NK-92 (cell line): ENCODE measurements around the gene LIN37.

ENCODE experiments used
- DNase-seq: peaks from one replicate; lab custom pipeline; 2025; ENCODE audit not compliant: unreplicated experiment; lab: John Stamatoyannopoulos, UW

LIN37 gene

GRCh38 chr19:35734273-35734672, 14.1 kb upstream of the LIN37 start:
- DNase-seq, result no peak

GRCh38 chr19:35734889-35735288, 13.5 kb upstream of the LIN37 start:
- no peak for DNase-seq

GRCh38 chr19:35736913-35737886, 11.2 kb upstream of the LIN37 start:
- DNase-seq, result no peak

DNA sequence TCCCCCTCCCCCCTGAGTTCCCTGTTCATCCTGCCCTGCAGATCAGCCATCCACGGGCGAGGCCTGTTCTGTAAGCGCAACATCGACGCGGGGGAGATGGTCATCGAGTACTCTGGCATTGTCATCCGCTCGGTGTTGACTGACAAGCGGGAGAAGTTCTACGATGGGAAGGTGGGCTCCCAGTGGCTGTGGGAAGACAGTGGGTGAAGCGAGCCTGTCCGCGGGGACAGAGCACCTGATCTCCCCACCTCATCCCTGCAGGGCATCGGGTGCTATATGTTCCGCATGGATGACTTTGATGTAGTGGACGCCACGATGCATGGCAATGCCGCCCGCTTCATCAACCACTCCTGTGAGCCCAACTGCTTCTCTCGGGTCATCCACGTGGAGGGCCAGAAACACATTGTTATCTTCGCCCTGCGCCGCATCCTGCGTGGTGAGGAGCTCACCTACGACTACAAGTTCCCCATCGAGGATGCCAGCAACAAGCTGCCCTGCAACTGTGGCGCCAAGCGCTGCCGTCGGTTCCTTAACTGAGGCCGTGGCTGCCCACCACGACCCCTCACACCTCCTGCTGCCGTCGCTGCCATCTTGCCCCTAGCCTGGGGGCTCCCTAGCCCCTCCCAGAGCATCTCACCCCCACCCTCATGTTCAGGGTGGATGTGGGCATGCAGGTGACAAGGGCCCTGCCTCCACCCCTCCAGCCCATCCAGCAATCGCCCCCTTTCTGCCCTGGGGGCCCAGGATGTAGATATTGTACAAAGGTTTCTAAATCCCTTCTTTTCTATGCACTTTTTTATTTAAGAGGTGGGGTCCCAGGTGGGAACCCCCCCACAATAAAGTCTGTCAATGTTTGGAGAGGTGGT, 10.1 kb upstream of the LIN37 start:
- DNase-seq, result no peak

DNA sequence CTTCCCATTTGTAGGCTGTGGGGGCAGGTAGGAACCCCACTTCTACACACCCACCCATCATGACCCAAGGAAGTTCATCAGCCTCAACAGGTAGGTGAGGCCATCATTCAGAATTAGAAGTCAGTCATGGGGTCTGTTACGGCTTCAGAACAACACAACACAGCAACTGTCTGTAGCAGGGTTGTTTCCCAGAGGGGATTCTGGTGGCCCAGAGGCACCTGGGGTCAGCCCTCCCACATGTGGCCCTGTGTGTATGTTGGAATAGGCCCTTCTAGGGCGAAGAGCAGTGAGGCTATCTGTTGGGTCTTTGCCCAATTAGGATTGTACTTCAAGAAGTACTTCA, 9.5 kb upstream of the LIN37 start:
- no peak for DNase-seq

DNA sequence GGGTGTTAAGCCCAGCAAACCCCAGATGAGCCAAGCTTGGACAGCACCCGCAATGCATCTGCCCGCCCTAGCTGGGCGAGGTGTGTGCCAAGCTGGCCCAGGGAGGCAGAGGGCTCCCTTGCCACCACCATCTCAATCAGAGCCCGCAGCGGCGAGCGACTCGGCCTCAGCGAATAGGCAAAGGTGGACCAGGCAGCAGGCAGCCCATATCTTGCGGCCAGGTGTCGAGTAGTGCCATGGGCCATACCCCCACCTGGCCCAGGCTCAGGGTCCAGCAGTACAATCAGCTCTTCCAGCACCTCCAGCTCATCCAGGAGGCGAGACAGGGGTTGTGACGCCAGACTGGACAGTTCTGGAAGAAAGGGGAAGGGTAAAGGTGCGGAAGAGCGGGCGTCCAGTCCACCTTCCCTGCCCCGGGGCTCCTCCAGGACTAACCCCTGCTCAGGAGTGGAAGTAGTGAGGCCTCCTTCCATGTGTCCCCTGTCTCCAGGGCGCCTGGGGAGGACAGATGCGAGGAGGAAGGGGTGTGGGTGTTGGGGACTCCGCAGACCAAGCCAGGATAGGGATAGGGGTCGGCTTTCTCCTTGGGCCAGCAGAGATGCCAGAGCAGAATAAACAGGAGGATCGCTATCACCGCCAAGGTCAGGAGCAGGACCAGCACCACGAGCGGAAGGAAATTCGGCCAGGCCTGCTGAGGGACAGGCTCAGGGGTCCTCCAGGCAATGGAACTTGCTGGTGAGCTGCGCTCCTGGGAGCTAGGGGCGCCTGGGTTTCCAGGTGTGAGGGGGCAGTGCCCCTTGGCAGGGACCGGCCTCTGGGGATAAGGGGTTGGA, 8.9 kb upstream of the LIN37 start:
- no peak for DNase-seq

GRCh38 chr19:35740108-35740422, 8.3 kb upstream of the LIN37 start:
- no peak for DNase-seq

DNA sequence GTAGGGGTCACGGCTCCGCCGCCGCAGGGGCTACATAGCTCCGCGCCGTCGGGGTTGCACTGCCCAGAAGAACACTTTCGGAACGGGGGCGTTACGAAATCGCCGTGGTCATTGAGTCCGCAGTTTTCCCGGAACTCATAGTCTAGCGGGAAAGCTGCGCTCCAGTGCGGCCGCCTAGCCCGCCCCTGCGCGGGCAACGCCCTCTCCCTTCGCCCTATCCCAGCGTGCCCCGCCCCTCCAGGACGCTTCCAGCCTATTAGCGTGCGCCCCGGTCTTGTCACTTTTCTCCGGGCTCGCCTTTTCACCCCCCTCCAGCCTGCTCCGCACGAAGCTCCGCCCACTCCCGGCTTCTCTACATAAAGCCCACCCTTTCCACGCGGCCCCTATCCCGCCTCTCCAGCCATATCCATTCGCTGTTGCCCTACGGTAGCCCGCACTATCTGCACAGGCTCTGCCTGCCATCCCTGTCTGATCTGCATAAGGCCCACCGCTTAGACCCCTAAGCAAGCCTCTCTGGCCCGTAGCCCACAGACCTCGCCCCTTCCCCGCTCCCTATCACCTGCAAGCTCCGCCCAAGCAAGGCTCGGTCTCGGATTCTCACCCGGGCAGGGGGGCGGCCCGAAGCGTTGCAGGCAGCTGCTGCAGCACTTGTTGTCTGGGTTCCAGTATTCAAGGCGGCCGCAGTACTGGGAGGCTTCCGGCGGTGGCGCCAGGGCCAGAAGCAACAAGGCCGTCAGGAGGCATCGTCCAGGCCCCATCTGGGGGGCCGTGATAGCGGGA, 7.8 kb upstream of the LIN37 start:
- peak; percentile 88 for DNase-seq

GRCh38 chr19:35741203-35741515, 7.2 kb upstream of the LIN37 start:
- DNase-seq, result no peak

DNA sequence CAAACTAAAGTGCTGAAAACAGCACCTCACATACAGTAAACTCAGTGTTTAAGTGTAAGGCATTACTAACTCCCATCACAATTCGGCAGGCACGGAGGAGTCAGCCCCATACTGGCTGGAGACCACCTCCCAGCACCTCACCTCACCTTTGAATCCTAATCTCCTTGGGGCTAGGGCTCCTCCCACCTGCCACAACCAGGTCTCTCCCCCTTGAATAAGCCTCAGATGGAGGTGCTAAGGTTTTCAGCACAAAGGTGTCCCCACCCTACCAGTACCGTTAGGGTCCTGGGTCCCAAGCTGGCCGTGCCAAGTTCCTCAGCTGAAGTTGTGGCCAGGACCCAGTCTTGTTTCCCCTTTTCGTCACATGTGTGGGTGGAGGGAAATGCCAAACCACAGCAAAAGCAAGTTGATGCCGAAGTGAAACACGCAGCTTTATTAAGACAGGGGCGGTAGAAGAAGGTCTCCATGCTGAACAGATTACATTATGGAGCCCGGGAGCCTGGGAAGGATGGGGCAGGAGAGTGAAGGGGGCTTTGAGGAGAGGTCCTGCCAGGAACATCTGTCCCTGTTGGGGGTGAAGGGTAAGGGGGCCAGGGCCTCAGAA, 6.2 kb upstream of the LIN37 start, which contains the start of gene IGFLR1:
IGFLR1 (minus strand) TSS at position 332 of the 604 bp plus-strand sequence. CDS start 1,272 bp downstream, outside the sequence.
- DNase-seq, result no peak

GRCh38 chr19:35743640-35744429, 4.5 kb upstream of the LIN37 start:
- DNase-seq, result no peak

- DNase-seq, result peak; percentile 57
These were observed 3.7 kb upstream of the LIN37 start for GRCh38 chr19:35744430-35745327.

DNA sequence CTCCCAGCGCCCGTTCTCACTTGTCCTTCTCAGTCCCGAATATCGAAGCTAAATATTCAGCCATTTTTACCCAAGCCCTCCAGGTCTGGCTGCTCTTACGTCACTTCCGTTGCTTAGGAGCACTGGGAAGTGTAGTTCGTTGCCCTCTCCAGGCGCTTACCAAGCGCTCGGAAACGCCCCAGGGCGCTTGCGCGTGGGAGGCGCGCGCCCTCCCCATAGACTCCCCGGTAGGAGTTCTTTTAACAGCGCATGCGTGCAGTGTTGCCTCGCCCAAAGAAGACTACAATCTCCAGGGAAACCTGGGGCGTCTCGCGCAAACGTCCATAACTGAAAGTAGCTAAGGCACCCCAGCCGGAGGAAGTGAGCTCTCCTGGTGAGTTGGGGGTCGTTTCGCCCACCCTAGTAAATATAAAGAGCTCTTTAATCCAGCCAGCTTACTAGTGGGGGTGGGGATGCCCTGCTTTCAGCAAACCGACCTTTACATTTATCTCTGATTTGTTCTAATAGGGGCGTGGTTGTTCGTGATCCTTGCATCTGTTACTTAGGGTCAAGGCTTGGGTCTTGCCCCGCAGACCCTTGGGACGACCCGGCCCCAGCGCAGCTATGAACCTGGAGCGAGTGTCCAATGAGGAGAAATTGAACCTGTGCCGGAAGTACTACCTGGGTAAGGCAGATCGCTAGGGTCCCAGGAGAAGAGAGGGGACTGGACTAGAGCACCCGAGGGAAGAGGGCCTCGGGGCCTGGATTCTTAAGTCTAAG, 2.9 kb upstream of the LIN37 start, which contains the start of the genes PSENEN and U2AF1L4:
PSENEN (plus strand) TSS at position 324 of the 759 bp plus-strand sequence; CDS start at position 604, 280 bp downstream.
U2AF1L4 (minus strand) TSS at position 91 of the 759 bp plus-strand sequence; CDS start at position 64, 27 bp downstream.
- peak; percentile 94 for DNase-seq

DNA sequence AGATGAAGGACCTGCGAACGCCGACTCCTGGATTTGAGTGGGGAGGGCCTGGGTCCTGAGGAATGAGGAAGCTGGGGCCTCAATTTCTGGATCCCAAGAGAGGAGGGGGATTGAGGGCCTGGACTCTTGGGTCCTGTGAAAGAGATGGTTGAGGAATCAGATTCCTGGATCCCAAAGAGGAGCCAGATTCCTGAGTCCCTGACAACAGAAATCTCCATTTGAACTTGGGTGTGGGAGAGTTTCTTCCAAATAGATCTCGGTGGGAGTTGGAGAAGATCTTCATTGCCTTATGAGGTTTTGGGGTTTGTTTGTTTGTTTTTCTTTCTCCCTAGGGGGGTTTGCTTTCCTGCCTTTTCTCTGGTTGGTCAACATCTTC, 2.3 kb upstream of the LIN37 start:
- no peak for DNase-seq

DNA sequence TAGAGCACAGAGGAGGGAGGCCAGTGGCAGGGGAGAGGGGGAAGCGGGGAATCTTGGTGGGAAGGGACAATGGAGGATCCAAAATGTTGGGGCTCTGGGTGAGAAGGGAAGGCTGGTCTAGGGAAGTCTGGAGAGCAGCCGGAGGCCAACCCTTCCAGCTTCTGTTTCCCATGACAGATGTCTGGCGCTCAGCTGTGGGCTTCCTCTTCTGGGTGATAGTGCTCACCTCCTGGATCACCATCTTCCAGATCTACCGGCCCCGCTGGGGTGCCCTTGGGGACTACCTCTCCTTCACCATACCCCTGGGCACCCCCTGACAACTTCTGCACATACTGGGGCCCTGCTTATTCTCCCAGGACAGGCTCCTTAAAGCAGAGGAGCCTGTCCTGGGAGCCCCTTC, 1.8 kb upstream of the LIN37 start:
- no peak for DNase-seq

GRCh38 chr19:35750167-35750566, 1.8 kb downstream of the LIN37 start:
- DNase-seq, result no peak
